GM19468 (cell line): ENCODE measurements around the gene SCART1.
"Not testable (repeated sequence)": the region's sequence is repeated elsewhere in the genome, so short reads cannot be mapped to it uniquely, and the experiment has no call there.

ENCODE experiments used
- ATAC-seq: cut with Tn5 transposase; IDR thresholded peaks from one replicate; pipeline ENCODE4 v1.9.1; 2021; ENCODE audit warnings: mild to moderate bottlenecking, moderate library complexity, moderate number of reproducible peaks; ENCODE audit not compliant: unreplicated experiment; ENCODE audit errors: extremely low read depth

Gene SCART1

GRCh38 chr10:133467286-133467911 lies 13.7 kb downstream of the SCART1 start:
- ATAC-seq = no peak

- not testable (repeated sequence) for ATAC-seq
Measured at GRCh38 chr10:133469205-133469604, 15.5 kb downstream of the SCART1 start.

- ATAC-seq = no peak
Measured at GRCh38 chr10:133471300-133472109, 17.8 kb downstream of the SCART1 start.

- ATAC-seq = no peak
Measured at GRCh38 chr10:133473270-133473669, 19.5 kb downstream of the SCART1 start.

GRCh38 chr10:133474027-133474426 lies 20.3 kb downstream of the SCART1 start:
- no peak for ATAC-seq

- no peak for ATAC-seq
Measured at GRCh38 chr10:133474665-133475424, 21.1 kb downstream of the SCART1 start.

GRCh38 chr10:133475425-133475734 lies 21.6 kb downstream of the SCART1 start:
- no peak for ATAC-seq

GRCh38 chr10:133475821-133476640 lies 22.3 kb downstream of the SCART1 start:
- no peak for ATAC-seq

GRCh38 chr10:133476641-133476990 lies 22.9 kb downstream of the SCART1 start:
- no peak for ATAC-seq

- ATAC-seq = no peak
Measured at GRCh38 chr10:133481086-133481643, 27.4 kb downstream of the SCART1 start.

GRCh38 chr10:133481657-133482056 lies 27.9 kb downstream of the SCART1 start:
- ATAC-seq = no peak

- no peak for ATAC-seq
Measured at GRCh38 chr10:133484818-133485217, 31.1 kb downstream of the SCART1 start.

- ATAC-seq = no peak
Measured at GRCh38 chr10:133487085-133487484, 33.3 kb downstream of the SCART1 start.

GRCh38 chr10:133488354-133488753 lies 34.6 kb downstream of the SCART1 start:
- ATAC-seq = no peak

GRCh38 chr10:133489816-133490588 lies 36.3 kb downstream of the SCART1 start:
- ATAC-seq = peak; percentile 50

GRCh38 chr10:133493562-133493961 lies 39.8 kb downstream of the SCART1 start:
- not testable (repeated sequence) for ATAC-seq

- not testable (repeated sequence) for ATAC-seq
Measured at GRCh38 chr10:133497363-133497762, 43.6 kb downstream of the SCART1 start.

GRCh38 chr10:133499176-133499575 lies 45.4 kb downstream of the SCART1 start:
- not testable (repeated sequence) for ATAC-seq

- not testable (repeated sequence) for ATAC-seq
Measured at GRCh38 chr10:133500897-133501296, 47.2 kb downstream of the SCART1 start.
